Fibroblast of skin of left quadriceps (primary cell): ENCODE data around the gene PRSS2.
"Not testable (repeated sequence)": the region's sequence is repeated elsewhere in the genome, so short reads cannot be mapped to it uniquely, and the experiment has no call there.

Experiments
- DNase-seq, 2 experiments: peaks; one replicate each; pipeline ENCODE4 v3.0.0-alpha.2; 2013; ENCODE audit warnings: low read depth in 2 of 2

Gene PRSS2

GRCh38 chr7:142759433-142759832, 11.3 kb upstream of the PRSS2 start:
- no peak for DNase-seq

- DNase-seq = no peak
Measured at GRCh38 chr7:142760071-142760642, 10.6 kb upstream of the PRSS2 start.

DNA sequence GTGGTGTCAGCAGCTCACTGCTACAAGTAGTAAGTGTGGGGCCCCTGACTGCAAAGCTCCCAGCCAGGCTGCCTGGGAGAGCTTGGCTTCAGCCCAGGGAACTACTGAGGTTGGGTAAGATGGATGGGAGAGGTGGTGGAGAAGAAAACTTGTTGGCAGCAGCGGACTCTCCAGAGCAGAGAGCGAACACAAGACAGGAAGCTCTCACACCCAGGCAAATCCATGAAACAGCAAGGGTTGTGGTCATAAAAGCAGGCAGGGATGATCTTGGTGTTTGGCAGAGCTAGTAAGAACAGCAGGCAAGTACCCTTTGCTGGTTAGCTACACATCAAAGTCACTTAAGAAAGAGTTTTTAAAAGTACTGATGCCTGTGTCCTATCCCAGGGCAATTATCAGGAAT, 9.2 kb upstream of the PRSS2 start:
- not testable (repeated sequence) for DNase-seq

DNA sequence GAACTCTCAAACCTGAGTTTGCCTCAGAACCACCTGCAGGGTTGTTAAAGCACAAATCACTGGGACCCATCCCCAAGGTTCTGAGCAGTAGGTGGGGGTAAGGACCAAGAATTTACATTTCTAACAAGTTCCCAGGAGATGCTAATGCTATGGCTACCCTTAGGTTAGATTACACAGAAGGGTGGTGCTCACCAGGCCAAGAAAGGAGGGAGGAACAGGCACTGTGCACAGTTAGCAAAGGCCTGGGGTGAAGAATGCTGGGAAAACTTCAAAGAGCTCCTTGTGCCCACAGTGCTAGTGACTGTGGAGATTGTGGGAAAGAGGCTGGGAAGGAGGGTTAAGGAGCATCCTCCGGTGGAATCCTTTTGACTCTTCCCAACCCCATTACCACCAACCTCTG, 8.7 kb upstream of the PRSS2 start:
- DNase-seq = no peak

GRCh38 chr7:142767451-142767850, 3.3 kb upstream of the PRSS2 start:
- no peak for DNase-seq

GRCh38 chr7:142767861-142768260, 2.9 kb upstream of the PRSS2 start:
- DNase-seq = no peak

DNA sequence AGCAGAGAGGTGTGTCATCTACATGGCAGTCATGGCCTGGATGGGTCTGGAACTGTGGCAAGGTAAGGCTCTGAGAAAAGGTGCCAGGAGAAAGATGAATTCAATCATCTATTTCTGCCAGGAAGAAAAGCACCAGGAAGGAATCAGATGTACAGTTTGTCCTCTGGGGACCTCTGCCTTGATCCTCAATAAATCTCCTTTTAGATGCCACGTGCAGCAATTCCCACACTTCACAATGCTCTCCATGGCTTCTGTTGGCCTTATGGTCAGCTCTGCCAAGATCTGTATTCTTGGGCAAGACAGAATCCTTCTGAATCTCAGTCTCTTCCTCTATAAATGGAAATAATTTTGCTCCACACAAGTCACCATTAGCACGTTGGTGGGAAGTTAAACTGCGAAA, 1.9 kb upstream of the PRSS2 start:
- not testable (repeated sequence) for DNase-seq

DNA sequence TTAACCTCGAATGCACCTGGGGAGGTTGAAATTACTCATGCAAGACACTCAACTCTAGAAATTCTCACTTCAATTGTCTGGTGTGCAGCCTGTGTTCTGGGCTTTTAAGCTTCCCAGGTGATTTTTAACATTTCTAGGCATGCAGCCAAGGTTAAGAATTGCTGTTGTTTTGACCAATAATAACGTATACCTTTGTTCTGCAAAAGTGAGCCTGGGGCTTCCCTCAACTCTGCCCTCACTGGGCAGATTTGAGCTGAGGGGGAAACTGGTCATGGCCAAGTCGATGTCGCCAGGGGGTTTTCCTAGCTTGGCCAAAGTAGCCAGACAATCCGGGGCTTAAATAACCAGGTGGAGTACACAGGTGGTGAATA, 568 bp downstream of the PRSS2 start:
- no peak for DNase-seq

DNA sequence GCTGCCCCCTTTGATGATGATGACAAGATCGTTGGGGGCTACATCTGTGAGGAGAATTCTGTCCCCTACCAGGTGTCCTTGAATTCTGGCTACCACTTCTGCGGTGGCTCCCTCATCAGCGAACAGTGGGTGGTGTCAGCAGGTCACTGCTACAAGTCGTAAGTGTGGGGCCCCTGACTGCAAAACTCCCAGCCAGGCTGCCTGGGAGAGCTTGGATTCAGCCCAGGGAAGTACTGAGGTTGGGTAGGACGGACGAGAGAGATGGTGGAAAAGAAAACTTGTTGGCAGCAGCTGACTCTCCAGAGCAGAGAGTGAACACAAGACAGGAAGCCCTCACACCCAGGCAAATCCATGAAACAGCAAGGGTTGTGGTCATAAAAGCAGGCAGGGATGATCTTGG, 1.3 kb downstream of the PRSS2 start:
- no peak for DNase-seq

DNA sequence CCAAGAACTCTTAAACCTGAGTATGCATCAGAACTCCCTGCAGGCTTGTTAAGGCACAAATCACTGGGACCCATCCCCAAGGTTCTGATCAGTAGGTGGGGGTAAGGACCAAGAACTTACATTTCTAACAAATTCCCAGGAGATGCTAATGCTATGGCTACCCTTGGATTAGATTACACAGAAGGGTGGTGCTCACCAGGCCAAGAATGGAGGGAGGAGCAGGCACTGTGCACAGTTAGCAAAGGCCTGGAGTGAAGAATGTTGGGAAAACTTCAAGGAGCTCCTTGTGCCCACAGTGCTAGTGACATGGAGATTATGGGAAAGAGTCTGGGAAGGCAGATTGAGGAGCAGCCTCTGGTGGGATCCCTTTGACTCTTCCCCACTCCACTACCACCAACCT, 1.9 kb downstream of the PRSS2 start:
- DNase-seq = no peak

- no peak for DNase-seq
Measured at GRCh38 chr7:142773230-142773629, 2.5 kb downstream of the PRSS2 start.

DNA sequence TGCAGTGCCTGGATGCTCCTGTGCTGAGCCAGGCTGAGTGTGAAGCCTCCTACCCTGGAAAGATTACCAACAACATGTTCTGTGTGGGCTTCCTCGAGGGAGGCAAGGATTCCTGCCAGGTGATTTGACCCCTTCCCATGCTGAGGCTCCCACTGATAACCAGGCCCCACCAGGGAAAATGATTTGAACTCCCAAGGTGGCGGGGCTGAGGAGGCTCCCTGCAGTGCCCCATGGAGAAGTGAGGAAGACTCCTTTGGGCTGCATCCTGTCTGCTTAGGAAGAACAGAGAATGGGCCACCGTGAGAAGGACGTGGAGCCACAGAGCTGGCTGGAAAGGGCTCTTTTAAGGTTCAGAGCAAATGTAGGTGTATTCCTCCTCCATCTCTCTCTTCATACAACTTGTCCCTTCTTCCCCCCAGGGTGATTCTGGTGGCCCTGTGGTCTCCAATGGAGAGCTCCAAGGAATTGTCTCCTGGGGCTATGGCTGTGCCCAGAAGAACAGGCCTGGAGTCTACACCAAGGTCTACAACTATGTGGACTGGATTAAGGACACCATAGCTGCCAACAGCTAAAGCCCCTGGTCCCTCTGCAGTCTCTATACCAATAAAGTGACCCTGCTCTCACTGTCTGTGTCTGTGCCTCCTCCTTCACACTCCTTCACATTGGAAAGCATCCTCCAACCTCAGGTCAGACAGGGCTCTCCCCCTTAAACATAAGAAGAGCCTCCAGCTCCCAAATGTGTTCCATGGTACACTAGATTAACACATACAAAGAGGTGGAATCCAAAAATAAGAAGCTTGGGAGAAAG, 3.4 kb downstream of the PRSS2 start:
- DNase-seq = no peak

DNA sequence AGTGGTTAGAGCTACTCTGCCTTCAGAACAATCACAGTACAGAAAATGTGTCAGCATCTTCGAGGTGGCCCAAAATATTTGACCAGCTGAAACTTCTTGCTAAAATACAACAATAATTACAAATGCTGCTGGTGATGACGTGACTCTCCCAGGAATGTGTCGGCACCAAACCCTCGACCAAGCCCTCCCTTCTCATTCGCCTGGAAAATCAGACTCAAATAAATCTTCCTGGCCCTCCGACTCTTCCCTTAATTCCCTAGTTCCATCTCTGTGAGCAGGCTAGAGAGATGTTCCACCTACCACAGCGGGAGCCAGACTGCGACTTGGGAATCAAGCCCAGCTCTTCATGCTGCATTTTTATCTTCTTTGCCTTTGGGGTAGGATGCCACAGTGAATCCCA, 4.1 kb downstream of the PRSS2 start:
- DNase-seq = no peak

- DNase-seq = not testable (repeated sequence)
Measured at GRCh38 chr7:142775351-142776115, 4.8 kb downstream of the PRSS2 start.

- no peak for DNase-seq
Measured at GRCh38 chr7:142776206-142776844, 5.6 kb downstream of the PRSS2 start.

DNA sequence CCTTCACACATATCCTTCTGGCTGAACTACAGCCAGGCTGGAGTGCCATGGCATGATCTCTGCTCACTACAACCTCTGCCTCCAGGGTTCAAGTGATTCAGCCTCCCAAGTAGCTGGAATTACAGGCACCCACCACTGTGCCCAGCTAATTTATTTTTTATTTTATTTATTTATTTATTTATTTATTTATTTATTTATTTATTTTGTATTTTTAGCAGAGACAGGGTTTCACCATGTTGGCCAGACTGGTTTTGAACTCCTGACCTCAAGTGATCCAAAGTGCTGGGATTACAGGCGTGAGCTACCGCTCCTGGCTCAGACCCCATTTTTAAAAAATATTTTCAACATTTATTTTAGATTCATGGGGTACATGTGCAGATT, 6.1 kb downstream of the PRSS2 start:
- not testable (repeated sequence) for DNase-seq

- DNase-seq = no peak
Measured at GRCh38 chr7:142777318-142777717, 6.5 kb downstream of the PRSS2 start.

GRCh38 chr7:142782922-142783900, 12.4 kb downstream of the PRSS2 start:
- peak; percentile 75 to 78 for DNase-seq

DNA sequence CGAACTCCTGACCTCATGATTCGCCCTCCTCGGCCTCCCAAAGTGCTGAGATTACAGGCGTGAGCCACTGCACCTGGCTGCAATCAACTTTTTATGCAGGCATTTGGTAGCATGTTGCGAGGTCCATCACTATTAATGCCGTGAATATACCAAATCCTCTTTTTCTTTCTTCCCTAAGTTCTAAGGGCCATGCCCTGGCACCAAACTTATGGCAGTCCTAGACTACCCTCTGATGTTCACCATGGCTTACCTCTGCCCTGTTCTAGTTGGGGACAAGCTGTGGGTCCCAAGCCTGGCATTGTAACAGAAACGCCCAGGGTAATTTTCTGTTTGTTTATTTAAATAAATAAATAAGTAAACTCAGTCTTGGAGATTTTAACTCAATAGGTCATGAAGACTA, 13.3 kb downstream of the PRSS2 start:
- no peak for DNase-seq

DNA sequence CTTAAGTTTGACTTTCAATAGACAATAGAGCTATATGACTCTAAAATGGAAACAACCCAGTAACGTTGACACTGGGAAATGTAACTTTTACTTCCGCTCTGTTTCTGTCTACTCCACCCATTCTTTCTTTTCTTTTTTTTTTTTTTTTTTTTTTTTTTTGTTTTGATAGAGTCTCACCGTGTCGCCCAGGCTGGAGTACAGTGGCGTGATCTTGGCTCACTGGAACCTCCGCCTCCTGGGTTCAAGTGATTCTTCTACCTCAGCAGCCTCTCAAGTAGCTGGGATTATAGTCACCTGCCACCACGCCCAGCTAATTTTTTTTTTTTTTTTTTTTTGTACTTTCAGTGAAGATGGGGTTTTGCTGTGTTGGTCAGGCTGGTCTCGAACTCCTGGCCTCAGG, 13.9 kb downstream of the PRSS2 start:
- DNase-seq = no peak

- DNase-seq = no peak
Measured at GRCh38 chr7:142785841-142786250, 15.1 kb downstream of the PRSS2 start.
